Stimulated activated CD4-positive, alpha-beta T cell treated with anti-CD3 and anti-CD28 coated beads, Interleukin-15, amount 100 ng/mL, for 48 hours (primary cell): ENCODE data around the gene ENOX2.
"Not testable (repeated sequence)": the region's sequence is repeated elsewhere in the genome, so short reads cannot be mapped to it uniquely, and the experiment has no call there.

Experiments
- DNase-seq, 2 donors: peaks; one replicate each; pipeline ENCODE4 v3.0.0-alpha.2; 2020; ENCODE audit warnings: low read depth in 2 of 2

The ENOX2 gene

DNA sequence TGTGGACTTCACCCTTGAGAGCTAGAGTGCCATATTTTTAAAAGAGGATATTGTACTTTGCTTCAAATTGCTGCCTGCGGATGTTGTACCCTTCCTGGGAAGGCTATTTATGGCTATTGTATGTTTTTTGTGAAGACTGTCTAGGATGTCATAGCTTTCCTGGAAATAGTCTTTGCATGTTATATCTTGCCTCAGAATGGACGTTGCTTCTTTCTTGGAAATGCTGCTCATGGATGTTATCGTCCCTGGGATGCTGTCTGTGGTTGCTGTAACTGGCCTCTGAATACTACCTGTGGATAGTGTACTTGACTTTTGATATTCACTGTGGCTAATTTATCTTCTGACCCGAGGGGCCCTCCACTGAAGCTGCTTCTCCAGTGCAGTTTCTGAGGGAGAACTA, 146.8 kb downstream of the ENOX2 start:
- DNase-seq, result no peak

DNA sequence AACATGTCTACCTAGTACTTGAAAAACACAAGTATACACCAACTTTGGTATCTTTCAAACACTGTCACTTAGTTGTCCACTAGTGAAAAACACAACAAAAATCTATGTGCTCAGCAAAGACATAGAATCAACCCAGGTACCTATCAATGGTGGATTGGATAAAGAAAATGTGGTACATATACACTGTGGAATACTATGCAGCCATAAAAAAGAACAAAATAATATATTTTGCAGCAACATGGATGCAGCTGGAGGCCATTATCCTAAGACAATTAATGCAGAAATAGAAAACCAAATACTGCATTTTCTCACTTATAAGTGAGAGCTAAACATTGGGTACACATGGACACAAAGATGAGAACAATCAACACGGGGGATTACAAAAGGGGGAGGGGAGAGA, 148.7 kb downstream of the ENOX2 start:
- no peak for DNase-seq

DNA sequence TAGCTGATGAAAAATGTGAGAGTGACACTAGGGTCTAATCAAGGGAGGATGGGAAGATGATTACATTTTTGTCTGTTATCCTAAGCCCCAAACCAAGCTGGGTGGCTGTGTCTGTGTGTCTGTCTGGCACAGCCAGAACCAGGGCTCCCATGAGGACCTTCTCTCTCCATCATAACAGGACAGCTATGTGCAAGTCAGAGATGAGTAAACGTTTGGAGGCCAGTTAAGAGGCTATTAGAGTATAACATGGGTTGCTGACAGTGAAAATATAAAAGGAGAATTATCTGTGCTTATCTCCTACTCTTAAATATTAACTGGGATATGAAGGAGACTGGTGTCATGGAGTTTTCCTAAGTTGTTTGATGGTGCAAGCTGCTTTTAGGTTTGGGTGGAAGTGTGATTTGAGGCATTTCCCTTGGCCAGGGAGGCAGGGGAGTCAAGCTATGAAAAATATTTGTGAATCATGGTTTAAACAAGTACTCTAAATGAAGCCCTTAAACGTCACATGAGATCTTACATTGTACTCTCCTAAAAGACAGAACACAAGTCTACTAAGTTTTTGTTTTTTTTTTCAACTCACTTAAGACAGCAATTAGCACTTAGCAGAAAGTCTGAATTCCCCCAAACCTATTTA, 156.2 kb downstream of the ENOX2 start:
- no peak for DNase-seq

DNA sequence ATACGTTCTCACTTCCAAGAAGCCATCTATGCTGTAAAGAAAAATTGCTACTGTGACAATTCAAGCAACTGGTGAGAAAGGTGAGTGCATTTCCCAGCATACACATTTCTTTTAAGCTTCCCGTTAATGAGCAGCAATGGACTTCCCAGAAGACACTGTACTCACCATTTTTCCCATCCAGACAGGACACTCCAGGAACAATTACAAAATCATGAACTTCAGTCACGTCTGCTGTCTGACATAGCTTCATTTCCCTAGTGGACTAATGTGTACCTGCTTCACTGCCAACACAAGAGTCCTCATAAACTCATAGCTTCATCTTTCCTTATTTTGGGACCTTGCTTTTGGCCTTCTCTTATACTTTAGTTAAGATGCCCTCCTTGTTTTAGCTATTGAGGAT, 156.9 kb downstream of the ENOX2 start:
- DNase-seq, result no peak

DNA sequence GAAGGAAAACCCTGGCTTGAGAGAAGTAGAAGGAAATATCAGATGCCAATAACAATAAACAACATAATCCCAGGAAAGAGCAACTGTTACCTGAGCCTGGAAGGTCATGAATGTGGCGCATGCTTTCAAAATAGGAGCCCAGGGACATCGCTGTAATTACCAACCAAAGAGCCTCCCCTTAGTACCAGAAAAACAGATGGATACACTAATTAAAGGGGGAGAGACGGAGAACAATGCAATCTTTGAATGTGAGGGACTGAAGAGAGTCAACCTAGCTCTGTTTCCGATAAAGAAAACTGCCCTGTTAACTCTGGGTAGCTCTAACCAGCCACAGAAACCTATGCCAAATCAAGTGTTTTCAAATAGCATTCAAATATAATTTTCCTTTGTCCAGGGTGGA, 161.4 kb downstream of the ENOX2 start:
- no peak for DNase-seq

DNA sequence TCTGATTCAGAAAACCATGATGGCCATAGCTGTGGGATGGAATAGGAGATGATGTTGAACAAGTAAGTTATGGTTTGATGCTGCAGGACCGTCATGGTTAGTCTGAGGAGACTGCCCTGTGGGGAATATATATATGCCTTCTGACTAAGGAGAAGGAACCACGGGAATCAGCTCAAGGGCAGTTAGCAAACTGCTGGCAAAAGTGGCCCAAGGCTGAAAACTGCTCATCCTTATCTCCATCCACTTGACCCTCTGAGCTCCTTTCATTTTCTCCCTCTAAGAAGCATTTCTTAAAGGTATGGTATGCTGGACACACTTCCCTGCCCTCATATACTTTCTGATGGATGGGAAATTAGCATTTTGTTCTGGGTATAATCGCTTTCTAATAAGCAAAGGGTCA, 161.9 kb downstream of the ENOX2 start:
- DNase-seq, result no peak

DNA sequence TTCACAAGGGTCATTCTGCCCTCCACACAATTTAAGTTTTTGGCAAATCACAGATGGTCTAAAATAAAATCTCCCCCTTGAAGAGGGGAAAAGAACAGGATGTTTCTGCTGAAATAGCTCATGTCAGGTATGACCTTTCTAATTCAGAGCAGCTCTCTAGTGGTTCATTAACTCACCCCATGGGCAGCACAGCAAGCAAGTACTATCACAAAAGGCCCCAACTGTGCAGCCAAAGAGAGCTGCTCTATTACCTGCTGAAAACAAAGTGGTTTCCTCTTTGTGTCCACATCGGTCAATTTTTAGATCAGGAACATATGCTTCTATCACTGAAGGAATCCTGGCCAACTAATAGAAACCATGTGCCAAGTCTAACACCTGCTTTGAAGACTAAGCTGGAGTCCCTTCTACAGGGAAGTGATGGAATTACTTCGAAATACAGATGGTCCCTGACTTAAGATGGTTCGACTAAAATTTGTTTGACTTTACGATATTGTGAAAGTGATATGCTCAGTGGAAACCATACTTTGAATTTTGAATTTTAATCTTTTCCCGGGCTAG, 164.3 kb downstream of the ENOX2 start:
- no peak for DNase-seq

DNA sequence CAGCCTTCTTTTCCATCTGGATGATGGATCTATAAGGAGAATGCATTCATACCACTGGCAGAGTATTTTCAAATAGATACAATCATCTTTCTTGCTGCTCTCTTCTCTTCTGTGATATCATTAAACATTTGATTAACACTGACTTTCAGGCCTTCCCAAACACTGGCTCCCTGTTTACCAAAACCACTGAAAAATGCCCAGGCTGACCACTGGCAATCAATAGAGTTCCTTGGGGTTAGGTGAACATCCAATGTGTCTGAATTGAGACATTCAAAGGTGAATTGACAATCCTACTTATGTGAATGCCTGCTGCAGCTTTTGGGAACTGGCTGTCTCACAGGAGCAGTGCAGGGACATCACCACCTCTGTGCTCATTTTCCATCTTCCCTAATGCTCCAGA, 168.3 kb downstream of the ENOX2 start:
- DNase-seq, result no peak

DNA sequence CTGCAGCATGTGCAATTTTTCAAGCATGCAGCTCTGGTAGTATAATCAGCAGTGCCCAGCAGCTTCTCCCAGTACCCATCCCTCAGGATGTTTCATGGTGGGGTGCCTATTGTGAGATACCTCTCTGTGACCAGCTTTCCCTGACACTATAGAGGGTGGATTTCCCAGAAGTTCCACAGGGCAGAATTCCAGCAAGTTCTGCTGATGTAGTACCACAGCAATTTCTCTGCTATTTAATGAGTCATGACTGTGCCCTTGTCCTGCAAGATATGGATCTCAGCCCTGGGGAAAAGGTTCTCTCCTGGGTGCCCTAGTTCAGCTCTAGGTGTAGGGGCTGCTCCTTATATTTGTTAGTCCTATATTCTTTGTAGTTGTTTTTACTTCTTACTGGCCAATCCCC, 174.8 kb downstream of the ENOX2 start:
- no peak for DNase-seq

DNA sequence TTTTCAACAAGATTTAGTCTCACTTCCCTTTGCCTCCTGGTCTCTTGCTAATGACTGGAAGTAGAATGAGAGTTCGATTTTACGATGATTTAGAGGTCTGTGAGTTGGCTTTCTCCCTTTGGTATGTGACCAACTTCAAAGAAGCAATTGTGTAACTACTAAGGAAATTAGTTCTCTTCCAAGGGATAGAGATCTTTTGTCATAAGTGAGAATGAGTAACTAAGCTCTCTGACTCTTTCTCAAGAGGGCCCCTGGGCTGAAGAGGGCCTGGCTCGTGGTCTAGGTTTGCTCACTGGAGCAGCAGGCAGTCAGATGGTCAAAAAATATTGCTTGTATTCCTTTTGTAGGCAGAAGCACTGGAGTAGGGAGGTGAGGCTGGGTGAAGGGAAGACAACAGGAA, 176.3 kb downstream of the ENOX2 start:
- no peak for DNase-seq

DNA sequence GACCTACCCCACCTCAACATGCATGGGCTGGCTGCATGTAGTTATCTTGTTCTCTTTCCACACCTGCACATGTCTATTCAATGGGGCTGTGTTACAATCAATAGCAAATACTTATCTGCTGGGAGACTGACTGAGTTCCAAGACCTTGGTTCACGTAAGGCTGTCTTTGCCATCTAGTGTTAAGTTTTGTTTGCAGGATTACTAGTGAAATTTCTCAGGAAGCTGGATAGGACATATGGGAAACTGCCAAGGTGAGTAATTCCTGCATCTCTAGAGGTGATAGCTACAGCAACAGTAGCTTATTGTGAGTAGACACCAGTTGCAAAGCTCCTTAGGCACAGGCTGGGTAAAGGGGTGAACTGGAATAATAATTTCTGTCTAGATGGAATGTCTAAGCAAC, 177.5 kb downstream of the ENOX2 start:
- DNase-seq, result no peak

DNA sequence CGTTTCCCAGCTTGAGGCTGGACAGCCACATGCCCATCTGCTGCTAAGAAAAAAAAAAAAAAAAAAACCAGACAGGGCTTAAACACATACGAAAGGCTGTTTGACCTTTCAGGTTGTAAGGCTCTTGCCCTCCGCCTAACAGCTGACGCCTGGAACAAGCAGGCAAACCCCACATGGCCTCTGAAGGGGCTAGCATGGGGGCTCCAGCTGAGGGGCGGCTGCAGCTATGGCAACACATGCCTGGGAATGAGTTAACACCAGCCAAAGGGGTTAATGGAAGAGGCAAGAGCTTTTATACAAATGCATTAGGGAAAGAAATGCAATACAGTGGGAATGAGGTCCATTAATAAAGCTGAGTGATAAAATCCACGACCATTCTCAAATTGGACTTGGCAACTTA, 183.6 kb downstream of the ENOX2 start:
- DNase-seq, result no peak

DNA sequence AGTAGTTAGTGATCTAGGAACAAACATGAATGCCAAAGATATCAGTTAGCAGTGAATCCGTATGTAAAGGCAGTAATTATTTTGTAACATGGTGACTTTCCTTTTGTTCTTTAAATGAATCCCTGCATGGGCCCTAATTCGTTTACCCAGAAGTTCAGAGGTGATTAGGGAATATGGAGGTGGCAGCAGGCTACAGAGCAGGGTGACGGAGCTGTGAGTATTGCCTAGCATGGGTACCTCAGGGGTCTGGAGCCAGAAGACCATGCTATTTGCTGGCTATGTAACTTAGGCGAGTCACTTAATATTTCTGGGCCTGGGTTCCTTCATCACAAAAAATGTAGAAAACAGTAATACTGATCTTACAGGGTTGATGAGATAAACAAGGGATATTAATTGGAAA, 184.9 kb downstream of the ENOX2 start:
- DNase-seq, result no peak

DNA sequence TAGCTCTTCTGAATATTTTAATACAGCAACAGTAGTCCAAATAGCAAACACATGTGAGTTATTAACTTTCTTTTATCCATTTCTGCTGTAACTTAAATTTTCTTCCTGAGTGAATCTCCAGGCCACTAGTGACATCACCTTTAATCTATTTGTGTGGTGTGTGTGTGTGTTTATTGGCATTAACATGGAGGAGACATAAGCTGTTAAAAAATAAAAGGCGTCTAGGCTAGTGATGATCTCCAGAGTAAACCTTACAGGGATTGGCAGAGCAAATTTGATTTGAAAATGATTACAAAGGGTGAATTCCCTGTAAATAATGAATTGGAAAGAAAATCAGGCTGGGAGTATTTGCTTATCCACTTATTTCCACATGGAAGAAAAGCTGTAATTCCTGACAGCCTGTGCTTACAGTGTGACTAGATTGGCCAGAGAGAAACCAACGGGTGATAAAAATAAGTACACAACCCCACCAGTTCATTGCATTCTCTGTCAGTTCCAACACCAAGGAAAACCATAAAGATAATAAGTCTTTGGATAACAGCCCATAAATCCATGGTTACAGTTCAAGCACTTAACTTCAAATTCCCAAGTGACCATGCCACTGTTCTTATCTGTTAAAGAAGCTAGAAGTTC, 186.1 kb downstream of the ENOX2 start:
- DNase-seq, result no peak

DNA sequence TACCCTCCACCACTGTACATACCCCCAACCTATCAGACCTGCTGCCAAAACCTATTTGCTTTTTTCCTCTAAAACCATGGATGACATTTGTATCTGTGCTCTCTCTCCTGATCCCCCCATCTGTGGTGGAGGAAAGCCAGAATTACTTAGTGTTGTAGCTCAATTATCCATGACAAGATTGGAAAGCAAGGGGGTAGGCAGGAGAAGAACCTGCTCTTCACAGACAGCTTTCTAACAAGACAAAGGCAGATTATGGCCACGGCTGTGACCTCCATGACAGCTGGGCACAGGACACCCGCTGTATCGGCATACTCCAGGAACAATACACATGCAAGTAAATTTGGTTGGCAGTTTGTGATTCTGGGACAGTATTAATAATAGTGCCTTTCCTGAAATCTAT, 186.7 kb downstream of the ENOX2 start:
- DNase-seq, result no peak

DNA sequence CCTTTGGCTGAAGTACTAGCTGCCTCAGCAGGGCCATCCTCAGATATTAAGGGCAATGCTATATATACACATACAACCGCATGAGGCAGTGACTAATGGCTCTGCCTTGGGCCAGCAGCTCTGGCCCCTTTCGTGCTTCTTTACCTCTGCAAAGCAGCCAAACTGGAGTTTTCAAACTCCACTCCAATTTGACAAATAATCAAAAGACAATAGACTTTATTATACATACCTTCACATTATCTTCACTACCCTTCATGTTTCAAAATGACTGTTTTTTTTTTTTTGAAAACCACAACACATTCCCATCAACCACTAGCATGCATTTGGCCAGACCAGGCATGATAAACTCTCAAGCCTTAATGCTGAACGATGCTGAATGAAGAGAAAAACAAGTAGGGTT, 187.7 kb downstream of the ENOX2 start:
- no peak for DNase-seq

DNA sequence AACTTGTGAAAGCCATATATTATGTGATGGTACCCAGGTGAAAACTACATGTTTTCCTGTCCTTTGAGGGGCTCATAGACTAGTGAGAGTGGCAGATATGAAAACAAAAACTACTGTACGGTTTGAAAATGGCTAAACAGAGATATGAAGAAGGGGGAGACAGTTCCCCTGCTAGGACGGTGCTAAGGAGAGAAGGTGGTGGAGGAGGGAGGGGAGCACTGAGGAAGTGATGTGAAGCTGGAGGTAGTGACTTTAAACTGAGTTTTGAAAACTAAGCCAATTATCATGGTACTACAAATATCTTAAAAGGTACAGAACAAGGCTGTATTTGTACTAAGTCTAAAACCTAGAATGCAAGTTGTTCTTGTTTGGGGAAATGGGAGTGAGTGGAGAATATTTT, 188.3 kb downstream of the ENOX2 start:
- no peak for DNase-seq

DNA sequence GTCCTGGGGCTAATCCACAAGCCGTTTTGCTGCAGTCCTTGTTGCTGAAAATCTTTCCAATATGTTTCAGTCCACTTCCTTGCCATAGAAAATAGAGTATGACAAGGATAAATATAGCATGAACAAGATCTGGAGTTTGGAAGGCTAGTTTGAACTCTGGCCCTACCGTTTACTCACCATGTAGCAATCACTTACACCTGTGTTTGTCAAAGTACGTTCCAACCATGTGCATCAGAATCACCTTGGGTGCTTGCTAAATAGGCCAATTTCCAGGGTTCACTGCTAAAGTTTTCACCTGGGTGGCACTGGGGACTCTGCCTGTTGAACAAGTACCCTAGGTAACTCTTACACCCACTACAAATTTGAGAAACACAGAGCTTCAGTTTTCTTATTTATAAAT, 188.9 kb downstream of the ENOX2 start:
- no peak for DNase-seq

DNA sequence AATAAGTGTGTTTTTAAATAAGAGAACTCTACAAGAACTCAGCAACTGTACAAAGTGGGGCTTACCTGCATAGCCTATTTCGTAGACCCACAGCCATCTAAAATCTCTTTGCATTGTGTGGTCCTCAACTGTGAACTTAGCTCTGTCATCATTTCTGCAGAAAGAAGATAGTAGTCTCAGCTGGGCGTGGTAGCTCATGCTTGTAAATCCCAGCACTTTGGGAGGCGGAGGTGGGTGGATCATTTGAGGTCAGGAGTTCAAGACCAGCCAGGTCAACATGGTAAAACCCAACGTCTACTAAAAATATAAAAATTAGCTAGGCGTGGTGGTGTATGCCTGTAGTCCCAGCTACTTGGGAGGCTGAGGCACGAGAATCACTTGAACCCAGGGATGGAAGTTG, 193.8 kb downstream of the ENOX2 start:
- DNase-seq, result not testable (repeated sequence)

DNA sequence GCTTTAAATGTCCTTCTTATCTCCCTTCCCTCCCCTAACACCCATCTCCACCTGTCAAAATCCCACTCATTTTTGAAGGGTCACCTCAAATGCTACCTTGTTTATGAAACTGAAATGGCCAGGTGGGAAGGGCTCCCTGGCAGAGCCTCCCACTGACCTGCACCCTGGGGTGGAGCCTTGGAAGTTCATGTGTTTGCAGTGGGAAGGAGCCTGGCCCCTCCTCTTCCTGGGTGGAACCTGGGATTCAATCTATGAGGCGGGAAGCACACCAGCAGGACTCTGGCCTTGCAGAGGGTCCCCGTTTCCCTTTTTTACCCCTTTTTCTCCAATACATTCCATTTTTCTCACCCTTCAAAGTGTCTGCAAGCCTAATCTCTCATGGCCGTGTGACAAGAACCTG, 197.4 kb downstream of the ENOX2 start:
- DNase-seq, result no peak

DNA sequence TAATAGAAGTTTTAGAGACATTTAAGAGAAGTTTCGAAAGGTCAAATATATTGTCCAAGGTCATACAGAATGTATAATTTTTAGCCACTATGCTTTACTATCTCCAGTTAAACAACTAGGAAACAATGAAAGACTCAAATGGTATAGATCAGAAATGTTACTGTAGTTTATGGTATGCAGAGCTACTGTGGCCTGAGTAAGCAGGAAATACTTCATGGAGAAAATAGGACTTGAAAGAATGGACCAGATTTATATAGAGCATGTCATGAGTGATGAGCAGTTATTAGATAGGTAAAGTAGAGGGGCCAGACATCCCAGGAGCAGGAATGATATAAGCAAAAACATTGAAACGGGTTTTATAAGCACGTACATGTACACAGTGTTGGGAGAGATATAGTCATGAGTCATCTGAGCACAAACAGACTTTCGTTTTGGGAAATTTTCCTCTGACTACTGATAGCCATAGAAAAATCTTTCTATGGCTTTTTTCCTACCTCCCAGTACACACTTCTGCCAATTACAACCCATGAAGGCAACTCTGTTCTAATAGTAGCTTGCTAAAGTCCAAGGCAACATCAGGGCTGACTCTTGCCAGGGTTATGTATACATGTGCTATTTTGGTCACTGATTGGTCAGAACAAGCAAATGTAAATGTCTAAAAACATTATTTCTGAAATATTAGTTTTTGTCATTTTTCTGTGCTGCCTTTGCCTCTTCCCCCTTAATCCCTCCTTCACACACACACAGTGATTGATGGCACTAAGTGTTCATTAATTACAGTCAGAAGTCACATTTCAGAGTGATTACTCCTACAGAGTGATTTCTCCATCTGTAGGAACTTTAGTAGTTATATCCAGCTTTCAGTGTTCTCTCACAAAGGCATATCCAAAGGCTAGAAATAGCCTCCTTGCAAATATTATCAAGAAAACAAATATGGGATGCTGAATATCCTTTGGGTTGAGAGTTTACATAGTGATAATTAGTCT, 198.7 kb downstream of the ENOX2 start:
- DNase-seq, result no peak

DNA sequence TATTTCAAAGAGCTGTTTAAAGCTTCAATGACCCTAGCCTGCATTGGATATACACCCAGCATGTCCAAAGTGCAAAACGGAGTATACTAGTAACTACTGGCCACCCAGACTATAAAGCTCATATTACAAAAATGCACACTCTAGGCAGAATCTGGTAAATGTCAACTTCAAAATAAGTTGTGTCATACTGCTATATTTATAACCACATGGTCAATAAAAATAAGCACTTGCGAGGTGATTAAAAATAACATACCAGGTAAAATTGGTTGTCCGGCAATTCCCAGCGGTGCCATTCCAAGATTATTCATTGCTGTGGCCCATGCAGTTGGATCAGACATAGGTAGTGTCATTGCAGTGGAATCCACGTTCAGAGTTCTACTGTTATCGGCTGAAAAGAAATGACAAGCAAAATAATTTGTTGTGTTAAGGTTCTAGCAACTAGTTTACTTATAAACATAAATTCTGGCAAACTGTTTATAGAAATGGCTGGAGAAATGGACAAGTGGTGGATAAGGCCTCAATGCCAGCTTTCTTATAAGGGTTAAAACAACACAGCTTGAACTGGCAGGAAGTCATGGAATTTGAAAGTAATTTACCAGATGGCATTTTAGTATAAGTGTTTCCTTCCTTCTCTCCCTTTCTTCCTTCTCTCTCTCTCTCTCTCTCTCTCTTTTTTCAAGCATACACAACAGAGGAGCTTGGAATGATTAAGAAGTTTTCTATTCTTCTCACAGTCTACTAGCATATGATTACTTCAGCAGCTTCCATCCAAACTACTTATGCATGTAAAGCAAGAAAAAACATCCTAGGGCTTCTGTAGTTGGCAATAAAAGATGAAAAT, 199.9 kb downstream of the ENOX2 start:
- DNase-seq, result no peak
